Measurements from ENCODE around the gene RAPGEF4. TPM values are rescaled to one million over a fixed set of nuclear protein-coding genes. Genes with fewer than 3 reads are reported as not detected.
A peak's percentile ranks its signal among the peaks of the same experiment; 100 is the strongest.

RAPGEF4 gene
- total RNA-seq, 1 donor = 0.36 TPM

DNA sequence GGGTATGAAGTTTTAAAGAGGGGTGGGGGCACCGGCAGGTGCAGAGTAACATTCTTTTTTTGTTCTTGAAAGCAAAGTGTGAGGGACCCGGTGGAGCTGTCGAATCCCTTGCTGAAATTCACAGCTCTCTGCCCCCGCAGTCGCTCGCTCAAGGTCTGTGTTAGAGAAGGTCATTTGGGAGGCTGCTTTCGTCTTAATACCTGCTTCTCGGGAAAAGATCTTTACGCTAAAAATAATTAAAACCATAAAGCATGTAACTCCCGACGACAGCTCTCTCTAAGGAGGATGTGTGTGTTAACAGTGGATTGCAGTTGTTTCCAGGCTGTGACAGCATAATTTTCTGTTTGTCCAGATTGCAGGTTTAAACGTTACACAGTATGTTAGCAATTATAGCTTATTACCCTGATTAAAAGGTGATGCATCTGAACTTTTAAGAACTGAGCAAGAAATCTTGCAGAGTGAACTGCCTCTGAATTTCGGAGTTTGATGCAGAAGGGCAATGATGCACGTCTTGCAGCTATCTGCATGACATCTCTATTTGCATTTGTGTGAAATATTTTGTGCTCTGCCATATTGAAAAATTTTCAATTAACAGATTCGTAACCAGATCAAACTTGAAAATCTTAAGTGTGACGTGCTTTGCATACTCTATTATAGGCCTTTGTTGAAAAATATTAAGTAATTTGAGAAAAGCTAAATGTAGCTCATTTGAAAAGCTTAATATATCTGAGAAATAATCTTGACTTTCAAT lies 954 bp downstream of the RAPGEF4 start:
- peak overlapping the region; percentile 38 for H3K4me2 ChIP-seq (ENCODE audit: insufficient read depth, low read length)
- H3K9me3 ChIP-seq (ENCODE audit: low read depth, low read length) = no peaks in the 10 kb centered on the region
- H3K4me1 ChIP-seq (ENCODE audit: insufficient read depth, low read length) = no peaks in the 10 kb centered on the region
- H3K79me2 ChIP-seq (ENCODE audit: insufficient read depth, low read length) = no peaks in the 10 kb centered on the region
- TF ChIP-seq, protein P1, sequence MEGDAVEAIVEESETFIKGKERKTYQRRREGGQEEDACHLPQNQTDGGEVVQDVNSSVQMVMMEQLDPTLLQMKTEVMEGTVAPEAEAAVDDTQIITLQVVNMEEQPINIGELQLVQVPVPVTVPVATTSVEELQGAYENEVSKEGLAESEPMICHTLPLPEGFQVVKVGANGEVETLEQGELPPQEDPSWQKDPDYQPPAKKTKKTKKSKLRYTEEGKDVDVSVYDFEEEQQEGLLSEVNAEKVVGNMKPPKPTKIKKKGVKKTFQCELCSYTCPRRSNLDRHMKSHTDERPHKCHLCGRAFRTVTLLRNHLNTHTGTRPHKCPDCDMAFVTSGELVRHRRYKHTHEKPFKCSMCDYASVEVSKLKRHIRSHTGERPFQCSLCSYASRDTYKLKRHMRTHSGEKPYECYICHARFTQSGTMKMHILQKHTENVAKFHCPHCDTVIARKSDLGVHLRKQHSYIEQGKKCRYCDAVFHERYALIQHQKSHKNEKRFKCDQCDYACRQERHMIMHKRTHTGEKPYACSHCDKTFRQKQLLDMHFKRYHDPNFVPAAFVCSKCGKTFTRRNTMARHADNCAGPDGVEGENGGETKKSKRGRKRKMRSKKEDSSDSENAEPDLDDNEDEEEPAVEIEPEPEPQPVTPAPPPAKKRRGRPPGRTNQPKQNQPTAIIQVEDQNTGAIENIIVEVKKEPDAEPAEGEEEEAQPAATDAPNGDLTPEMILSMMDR (IDR thresholded peaks at IDR 0.05; ENCODE audit: extremely low read depth, low read depth, low read length) = no peak
- no peak overlapping the region for H2AFZ ChIP-seq (ENCODE audit: low read length)
- no peak overlapping the region for H3K27ac ChIP-seq (ENCODE audit: low read depth, low read length)
- no peak for DNase-seq (ENCODE audit: insufficient read length, low spot score, missing footprints)
- H4K20me1 ChIP-seq (ENCODE audit: insufficient read depth, low read length) = no peaks in the 10 kb centered on the region
- H3K27me3 ChIP-seq (ENCODE audit: insufficient read depth, low read length) = peaks cover 73% of the 10 kb centered on the region
- H3K4me3 ChIP-seq (ENCODE audit: insufficient read depth, low read length) = no peak overlapping the region
- H3K36me3 ChIP-seq (ENCODE audit: insufficient read depth, low read length) = no peaks in the 10 kb centered on the region

DNA sequence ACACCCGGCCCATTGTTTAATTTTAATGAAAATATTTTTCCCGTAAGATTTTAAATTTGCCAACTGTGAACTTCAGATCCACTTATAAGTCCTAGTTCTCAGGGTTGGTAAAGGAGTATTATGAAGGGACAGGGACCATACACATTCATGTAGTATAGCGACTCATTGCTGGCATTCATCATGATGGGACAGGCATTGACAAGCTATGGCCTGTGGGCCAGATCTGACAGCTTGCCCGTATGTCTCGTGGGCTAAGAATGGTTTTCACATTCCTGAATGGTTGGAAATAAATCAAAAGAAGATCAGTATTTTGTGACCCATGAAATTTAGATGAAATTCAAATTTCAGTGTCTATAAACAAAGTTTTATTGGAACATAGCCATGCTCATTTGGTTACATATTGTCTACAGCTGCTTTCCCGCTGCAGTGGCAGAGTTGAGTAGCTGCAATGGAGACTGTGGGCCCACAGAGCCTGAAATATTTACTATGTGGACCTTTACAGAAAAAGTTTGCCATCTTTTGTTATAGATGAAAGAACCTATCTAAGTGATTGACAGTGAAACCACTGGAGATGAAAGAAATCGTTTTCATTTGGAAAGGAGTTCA lies 4.1 kb downstream of the RAPGEF4 start:
- Histone ChIP-seq H4K20me1 (ENCODE audit: insufficient read depth, low read length) (no peaks in the 10 kb centered on the region), H3K36me3 (ENCODE audit: insufficient read depth, low read length) (no peaks in the 10 kb centered on the region), H3K4me1 (ENCODE audit: insufficient read depth, low read length) (no peaks in the 10 kb centered on the region), H3K9me3 (ENCODE audit: low read depth, low read length) (no peaks in the 10 kb centered on the region), H3K27ac (ENCODE audit: low read depth, low read length) (no peak overlapping the region), H2AFZ (ENCODE audit: low read length) (no peak overlapping the region), H3K79me2 (ENCODE audit: insufficient read depth, low read length) (no peaks in the 10 kb centered on the region), H3K4me2 (ENCODE audit: insufficient read depth, low read length) (no peak overlapping the region), H3K27me3 (ENCODE audit: insufficient read depth, low read length) (peaks cover 52% of the 10 kb centered on the region), H3K4me3 (ENCODE audit: insufficient read depth, low read length) (no peak overlapping the region)
- TF ChIP-seq, protein P1 (IDR thresholded peaks at IDR 0.05; ENCODE audit: extremely low read depth, low read depth, low read length) = no peak
- DNase-seq (ENCODE audit: insufficient read length, low spot score, missing footprints) = no peak

DNA sequence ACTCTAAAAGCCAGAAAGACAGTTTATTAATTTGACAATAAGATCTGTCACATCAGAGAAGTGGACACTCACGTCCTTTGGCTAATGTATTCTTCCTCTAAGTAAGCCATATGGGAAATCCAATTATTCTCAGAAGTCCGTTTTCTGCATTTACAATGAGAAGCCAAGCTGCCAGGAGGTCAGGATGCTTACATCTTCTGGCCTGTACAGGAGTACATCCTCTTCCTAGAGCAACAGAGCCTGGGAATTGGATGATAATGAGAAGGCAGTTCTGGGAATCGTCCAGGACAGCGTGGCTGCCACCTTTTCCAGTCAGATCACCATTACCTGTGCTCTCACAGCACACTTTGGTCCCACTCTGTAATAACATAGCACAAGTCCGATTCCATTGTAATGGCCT lies 5.2 kb downstream of the RAPGEF4 start:
- H3K4me3 ChIP-seq (ENCODE audit: insufficient read depth, low read length) = no peak overlapping the region
- no peak for DNase-seq (ENCODE audit: insufficient read length, low spot score, missing footprints)
- no peaks in the 10 kb centered on the region for H4K20me1 ChIP-seq (ENCODE audit: insufficient read depth, low read length)
- H3K9me3 ChIP-seq (ENCODE audit: low read depth, low read length) = no peaks in the 10 kb centered on the region
- no peak overlapping the region for H2AFZ ChIP-seq (ENCODE audit: low read length)
- H3K4me1 ChIP-seq (ENCODE audit: insufficient read depth, low read length) = no peaks in the 10 kb centered on the region
- no peak overlapping the region for H3K27ac ChIP-seq (ENCODE audit: low read depth, low read length)
- H3K79me2 ChIP-seq (ENCODE audit: insufficient read depth, low read length) = no peaks in the 10 kb centered on the region
- H3K36me3 ChIP-seq (ENCODE audit: insufficient read depth, low read length) = no peaks in the 10 kb centered on the region
- TF ChIP-seq, protein P1 (IDR thresholded peaks at IDR 0.05; ENCODE audit: extremely low read depth, low read depth, low read length) = no peak
- no peak overlapping the region for H3K4me2 ChIP-seq (ENCODE audit: insufficient read depth, low read length)
- H3K27me3 ChIP-seq (ENCODE audit: insufficient read depth, low read length) = peaks cover 44% of the 10 kb centered on the region

DNA sequence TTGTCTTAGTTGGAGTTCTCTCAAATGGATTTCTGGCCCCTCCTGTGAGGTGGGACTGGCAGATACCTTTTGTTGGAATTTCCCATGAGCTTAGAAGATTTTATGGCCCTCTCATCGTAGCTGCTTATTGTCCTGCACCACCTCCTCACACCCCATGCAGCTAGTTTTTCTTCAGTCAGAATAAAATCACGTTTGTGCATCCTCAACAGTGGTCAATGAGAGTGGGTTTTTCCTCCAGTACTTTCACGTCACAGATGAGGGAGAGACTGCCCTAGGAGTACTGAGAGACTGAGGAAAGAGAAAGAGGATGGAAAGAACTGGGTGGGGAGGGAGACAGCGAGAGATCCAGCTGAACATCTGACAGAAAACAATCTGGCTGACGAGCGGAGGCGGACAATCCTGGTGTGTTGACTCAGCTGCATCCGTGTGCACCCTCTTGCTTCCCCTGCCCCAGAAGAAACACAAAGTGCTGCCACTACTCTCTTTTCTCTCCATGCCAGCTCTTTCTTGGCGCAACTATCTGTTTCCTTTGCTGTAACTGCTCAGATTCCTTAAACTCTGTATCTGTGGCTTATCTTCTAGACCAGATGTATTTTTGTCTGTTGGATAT lies 7.4 kb downstream of the RAPGEF4 start:
- H3K4me1 ChIP-seq (ENCODE audit: insufficient read depth, low read length) = no peaks in the 10 kb centered on the region
- H3K27me3 ChIP-seq (ENCODE audit: insufficient read depth, low read length) = peaks cover 22% of the 10 kb centered on the region
- H3K9me3 ChIP-seq (ENCODE audit: low read depth, low read length) = no peaks in the 10 kb centered on the region
- TF ChIP-seq, protein P1 (IDR thresholded peaks at IDR 0.05; ENCODE audit: extremely low read depth, low read depth, low read length) = no peak
- no peaks in the 10 kb centered on the region for H4K20me1 ChIP-seq (ENCODE audit: insufficient read depth, low read length)
- H2AFZ ChIP-seq (ENCODE audit: low read length) = no peak overlapping the region
- DNase-seq (ENCODE audit: insufficient read length, low spot score, missing footprints) = no peak
- no peaks in the 10 kb centered on the region for H3K79me2 ChIP-seq (ENCODE audit: insufficient read depth, low read length)
- H3K4me2 ChIP-seq (ENCODE audit: insufficient read depth, low read length) = no peak overlapping the region
- H3K27ac ChIP-seq (ENCODE audit: low read depth, low read length) = no peak overlapping the region
- no peak overlapping the region for H3K4me3 ChIP-seq (ENCODE audit: insufficient read depth, low read length)
- no peaks in the 10 kb centered on the region for H3K36me3 ChIP-seq (ENCODE audit: insufficient read depth, low read length)
